PC-3 (cell line): ENCODE results near the gene DMD. TPM values are rescaled to one million over a fixed set of nuclear protein-coding genes. Genes with fewer than 3 reads are reported as not detected.

ENCODE experiments used
- ATAC-seq: fragments of 200-7000 bp; cut with Tn5 transposase; 2 replicates; pipeline ENCODE4 v1.9.1; 2020; ENCODE audit warnings: mild to moderate bottlenecking, moderate library complexity
- BruUV-seq: library from RNA; stranded (reverse); fragments of 400-500 nt; replicated peaks from 2 replicates; lab custom pipeline; 2021; lab: Mats Ljungman, UMichigan
- CTCF ChIA-PET: fragments of 300-600 bp; sonication (Branson Sonifier 250); formaldehyde crosslinking; loops from one replicate; lab custom pipeline; 2022; ENCODE audit warnings: antibody characterized with exemption; lab: Charles Lee
- POLR2A ChIA-PET: fragments of 300-600 bp; sonication (Branson Sonifier 250); formaldehyde crosslinking; loops from one replicate; lab custom pipeline; 2022; ENCODE audit warnings: antibody characterized with exemption; ENCODE audit not compliant: unreplicated experiment; lab: Charles Lee
- DNase-seq: peaks from one replicate; pipeline ENCODE4 v3.0.0-alpha.2; 2015
- H2AFZ ChIP-seq: fragments of 300-600 bp; sonication (generic); 2 replicates; pipeline ENCODE4 v1.6.0; 2016; ENCODE audit warnings: antibody characterized with exemption, low read length
- H3F3A ChIP-seq: fragments of 300-600 bp; sonication (generic); one replicate; pipeline ENCODE4 v1.6.0; 2017; ENCODE audit warnings: antibody characterized with exemption, low read length, control low read depth, mild to moderate bottlenecking; ENCODE audit not compliant: unreplicated experiment
- H3K27ac ChIP-seq: fragments of 300-600 bp; sonication (generic); 2 replicates; pipeline ENCODE4 v1.5.1; 2016; ENCODE audit warnings: mild to moderate bottlenecking, low read length
- H3K27me3 ChIP-seq: fragments of 300-600 bp; sonication (generic); 2 replicates; pipeline ENCODE4 v1.6.1; 2016; ENCODE audit warnings: low read length, mixed read lengths
- H3K36me3 ChIP-seq: fragments of 300-600 bp; sonication (generic); 2 replicates; pipeline ENCODE4 v1.6.1; 2016; ENCODE audit warnings: low read depth, mixed run types, low read length, mixed read lengths
- H3K4me1 ChIP-seq: fragments of 300-600 bp; sonication (generic); 2 replicates; pipeline ENCODE4 v1.5.1; 2016; ENCODE audit warnings: low read length; ENCODE audit not compliant: insufficient read depth
- H3K4me2 ChIP-seq: fragments of 300-600 bp; sonication (generic); 2 replicates; pipeline ENCODE4 v1.6.0; 2016; ENCODE audit warnings: low read length
- H3K4me3 ChIP-seq: fragments of 300-600 bp; sonication (generic); 2 replicates; pipeline ENCODE4 v1.5.1; 2016; ENCODE audit warnings: mild to moderate bottlenecking, low read length, mixed read lengths
- H3K79me2 ChIP-seq: fragments of 300-600 bp; sonication (generic); 2 replicates; pipeline ENCODE4 v1.6.1; 2017; ENCODE audit warnings: low read length, mixed read lengths
- H3K9ac ChIP-seq: fragments of 300-600 bp; sonication (generic); 2 replicates; pipeline ENCODE4 v1.6.0; 2016; ENCODE audit warnings: mild to moderate bottlenecking, low read length
- H3K9me2 ChIP-seq: fragments of 300-600 bp; sonication (generic); replicated peaks from 2 replicates; pipeline ENCODE4 v1.6.1; 2016; ENCODE audit warnings: mixed run types, low read length, mixed read lengths
- H3K9me3 ChIP-seq: fragments of 300-600 bp; sonication (generic); 2 replicates; pipeline ENCODE4 v1.6.1; 2016; ENCODE audit warnings: low read length, mixed read lengths
- H4K20me1 ChIP-seq: fragments of 300-600 bp; sonication (generic); 2 replicates; pipeline ENCODE4 v1.6.1; 2016; ENCODE audit warnings: low read length, mixed read lengths
- EZH2 ChIP-seq: fragments of 300-600 bp; sonication (generic); IDR thresholded peaks from one replicate; pipeline ENCODE4 v1.6.1; 2017; ENCODE audit warnings: antibody characterized with exemption, mild to moderate bottlenecking, low read length; ENCODE audit not compliant: unreplicated experiment
- EZH2phosphoT487 ChIP-seq: fragments of 300-600 bp; sonication (generic); IDR thresholded peaks from 2 replicates; pipeline ENCODE4 v1.6.1; 2018; ENCODE audit warnings: mild to moderate bottlenecking, antibody characterized with exemption, low read length, borderline replicate concordance
- intact Hi-C: fragments of 100-400 bp; cut with micrococcal nuclease; formaldehyde crosslinking; loops from 2 replicates; pipeline ENCODE4 v1.9.0; 2023
- total RNA-seq: library from RNA; depleted of rRNA; stranded (reverse); fragments of >200 nt; gene quantifications from 2 replicates; pipeline ENCODE4 v1.2.3, GENCODE V29; 2014
- TF ChIP-seq, protein P1 (sequence below): fragments of 300-600 bp; sonication (generic); conservative IDR thresholded peaks from 2 replicates; pipeline ENCODE4 v1.5.1; 2017; ENCODE audit warnings: antibody characterized with exemption, low read depth, mild to moderate bottlenecking, low read length

DMD gene
- total RNA-seq, 1 experiment from 2014 or later = not detected

DNA sequence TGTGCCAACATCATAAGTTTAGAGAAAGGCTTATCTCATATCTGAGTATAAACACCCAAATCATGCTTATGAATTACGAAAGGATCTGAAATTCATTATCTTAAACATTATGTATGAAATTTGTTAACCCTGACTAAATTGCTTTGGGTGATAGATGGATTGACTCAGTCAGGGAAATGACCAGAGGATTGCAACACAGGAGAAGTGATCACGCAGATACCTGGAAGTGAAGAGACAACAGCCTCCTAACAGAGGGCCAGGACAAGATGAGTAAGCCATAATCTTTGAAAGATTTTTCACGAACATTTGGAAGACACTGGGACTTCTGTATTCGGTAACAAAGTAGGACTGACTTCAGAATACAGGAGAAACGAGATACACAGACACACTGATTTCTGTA lies 363.4 kb downstream of the DMD start:
- intact Hi-C loops = no loop called here
- H3K9ac ChIP-seq = no peak overlapping the region
- H4K20me1 ChIP-seq = no peaks in the 10 kb centered on the region
- ATAC-seq (no peak), DNase-seq (no peak)
- BruUV-seq = no TSS peak
- TF ChIP-seq, protein P1, sequence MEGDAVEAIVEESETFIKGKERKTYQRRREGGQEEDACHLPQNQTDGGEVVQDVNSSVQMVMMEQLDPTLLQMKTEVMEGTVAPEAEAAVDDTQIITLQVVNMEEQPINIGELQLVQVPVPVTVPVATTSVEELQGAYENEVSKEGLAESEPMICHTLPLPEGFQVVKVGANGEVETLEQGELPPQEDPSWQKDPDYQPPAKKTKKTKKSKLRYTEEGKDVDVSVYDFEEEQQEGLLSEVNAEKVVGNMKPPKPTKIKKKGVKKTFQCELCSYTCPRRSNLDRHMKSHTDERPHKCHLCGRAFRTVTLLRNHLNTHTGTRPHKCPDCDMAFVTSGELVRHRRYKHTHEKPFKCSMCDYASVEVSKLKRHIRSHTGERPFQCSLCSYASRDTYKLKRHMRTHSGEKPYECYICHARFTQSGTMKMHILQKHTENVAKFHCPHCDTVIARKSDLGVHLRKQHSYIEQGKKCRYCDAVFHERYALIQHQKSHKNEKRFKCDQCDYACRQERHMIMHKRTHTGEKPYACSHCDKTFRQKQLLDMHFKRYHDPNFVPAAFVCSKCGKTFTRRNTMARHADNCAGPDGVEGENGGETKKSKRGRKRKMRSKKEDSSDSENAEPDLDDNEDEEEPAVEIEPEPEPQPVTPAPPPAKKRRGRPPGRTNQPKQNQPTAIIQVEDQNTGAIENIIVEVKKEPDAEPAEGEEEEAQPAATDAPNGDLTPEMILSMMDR = no peak
- TF ChIP-seq EZH2phosphoT487 (no peak), EZH2 (no peak)
- no peak overlapping the region for H2AFZ ChIP-seq
- ChIA-PET CTCF (no interaction called here), POLR2A (no interaction called here)
- H3K4me2 ChIP-seq = no peak overlapping the region
- H3K4me1 ChIP-seq = no peaks in the 10 kb centered on the region
- H3K79me2 ChIP-seq = no peaks in the 10 kb centered on the region
- H3F3A ChIP-seq = no peaks in the 10 kb centered on the region
- no peaks in the 10 kb centered on the region for H3K9me2 ChIP-seq
- H3K4me3 ChIP-seq = no peak overlapping the region
- no peaks in the 10 kb centered on the region for H3K36me3 ChIP-seq
- no peaks in the 10 kb centered on the region for H3K27me3 ChIP-seq
- no peaks in the 10 kb centered on the region for H3K9me3 ChIP-seq
- H3K27ac ChIP-seq = no peak overlapping the region

DNA sequence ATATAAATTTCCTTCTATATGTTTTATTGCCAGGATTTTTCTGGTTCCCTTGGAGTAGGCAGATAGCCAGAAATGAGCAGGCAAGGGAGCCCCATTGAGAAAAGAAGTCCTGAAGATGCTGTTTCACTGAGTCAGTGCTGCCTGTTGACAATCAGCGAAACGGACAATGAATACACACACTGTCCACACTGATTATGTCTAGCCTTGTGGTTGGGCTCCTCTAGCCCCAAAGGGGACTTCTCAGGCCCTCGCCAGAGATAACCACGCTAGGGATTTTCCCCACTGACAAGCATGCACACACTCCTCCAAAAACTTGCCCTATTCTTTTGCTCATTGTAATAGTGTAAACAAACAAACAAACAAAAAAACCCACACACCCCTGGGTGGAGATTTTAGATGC lies 369.3 kb downstream of the DMD start:
- H3F3A ChIP-seq = no peaks in the 10 kb centered on the region
- no peaks in the 10 kb centered on the region for H3K9me2 ChIP-seq
- H2AFZ ChIP-seq = no peak overlapping the region
- ChIA-PET CTCF (no interaction called here), POLR2A (no interaction called here)
- no peaks in the 10 kb centered on the region for H3K79me2 ChIP-seq
- no peaks in the 10 kb centered on the region for H3K4me1 ChIP-seq
- H3K27ac ChIP-seq = no peak overlapping the region
- no peaks in the 10 kb centered on the region for H3K27me3 ChIP-seq
- H3K36me3 ChIP-seq = no peaks in the 10 kb centered on the region
- intact Hi-C loops = no loop called here
- H3K9me3 ChIP-seq = no peaks in the 10 kb centered on the region
- ATAC-seq (no peak), DNase-seq (no peak)
- no peak overlapping the region for H3K4me2 ChIP-seq
- H3K9ac ChIP-seq = no peak overlapping the region
- no TSS peak for BruUV-seq
- H3K4me3 ChIP-seq = no peak overlapping the region
- no peak for TF ChIP-seq EZH2
- TF ChIP-seq, protein P1 = no peak
- TF ChIP-seq EZH2phosphoT487 = no peak
- no peaks in the 10 kb centered on the region for H4K20me1 ChIP-seq

DNA sequence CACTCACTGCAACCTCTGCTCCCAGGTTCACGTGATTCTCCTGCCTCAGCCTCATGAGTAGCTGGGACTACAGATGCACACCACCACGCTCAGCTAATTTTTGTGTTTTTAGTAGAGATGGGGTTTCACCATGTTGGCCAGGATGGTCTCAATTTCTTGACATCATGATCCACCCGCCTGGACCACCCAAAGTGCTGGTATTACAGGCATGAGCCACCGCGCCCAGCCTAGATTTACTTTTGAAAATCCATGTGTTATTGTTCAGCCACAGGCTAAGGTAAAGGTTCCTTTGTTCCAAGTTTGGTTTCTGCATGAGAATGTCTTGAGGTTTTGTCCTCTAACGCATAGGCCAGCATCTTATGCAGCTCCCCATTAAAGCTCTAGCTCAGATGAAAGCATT lies 371.6 kb downstream of the DMD start:
- no peaks in the 10 kb centered on the region for H3K9me3 ChIP-seq
- no peak overlapping the region for H3K27ac ChIP-seq
- no peak for TF ChIP-seq EZH2
- TF ChIP-seq EZH2phosphoT487 = no peak
- TF ChIP-seq, protein P1 = no peak
- no peaks in the 10 kb centered on the region for H3F3A ChIP-seq
- H3K9ac ChIP-seq = no peak overlapping the region
- H3K4me1 ChIP-seq = no peaks in the 10 kb centered on the region
- H3K36me3 ChIP-seq = no peaks in the 10 kb centered on the region
- no peaks in the 10 kb centered on the region for H3K27me3 ChIP-seq
- H4K20me1 ChIP-seq = no peaks in the 10 kb centered on the region
- intact Hi-C loops = no loop called here
- no peak overlapping the region for H3K4me3 ChIP-seq
- CTCF ChIA-PET = no interaction called here
- H3K79me2 ChIP-seq = no peaks in the 10 kb centered on the region
- H3K9me2 ChIP-seq = no peaks in the 10 kb centered on the region
- no peak overlapping the region for H3K4me2 ChIP-seq
- POLR2A ChIA-PET = no interaction called here
- H2AFZ ChIP-seq = no peak overlapping the region
- BruUV-seq = no TSS peak
- DNase-seq = no peak
- ATAC-seq = no peak
